HUES6 (cell line): Measurements from ENCODE around the gene USP32.

Experiments used
- H3K27ac ChIP-seq: 2 replicates; pipeline ENCODE4 v1.7.0; 2013; ENCODE audit warnings: low read depth, mild to moderate bottlenecking, low read length, inconsistent platforms
- H3K27me3 ChIP-seq: 2 replicates; pipeline ENCODE4 v1.6.1; 2013; ENCODE audit warnings: low read length; ENCODE audit not compliant: control insufficient read depth, insufficient read depth
- H3K36me3 ChIP-seq: 2 replicates; pipeline ENCODE4 v1.6.1; 2013; ENCODE audit warnings: low read length; ENCODE audit not compliant: control insufficient read depth, insufficient read depth
- H3K4me1 ChIP-seq: 2 replicates; pipeline ENCODE4 v1.6.1; 2013; ENCODE audit warnings: low read length; ENCODE audit not compliant: control insufficient read depth, insufficient read depth
- H3K4me3 ChIP-seq: 2 replicates; pipeline ENCODE4 v1.5.1; 2013; ENCODE audit warnings: low read depth, low read length
- H3K9ac ChIP-seq: one replicate; pipeline ENCODE4 v1.6.1; 2013; ENCODE audit warnings: mild to moderate bottlenecking, low read length
- H3K9me3 ChIP-seq: 2 replicates; pipeline ENCODE4 v1.6.1; 2013; ENCODE audit warnings: low read depth, low read length; ENCODE audit not compliant: control insufficient read depth, insufficient read depth

The USP32 gene

DNA sequence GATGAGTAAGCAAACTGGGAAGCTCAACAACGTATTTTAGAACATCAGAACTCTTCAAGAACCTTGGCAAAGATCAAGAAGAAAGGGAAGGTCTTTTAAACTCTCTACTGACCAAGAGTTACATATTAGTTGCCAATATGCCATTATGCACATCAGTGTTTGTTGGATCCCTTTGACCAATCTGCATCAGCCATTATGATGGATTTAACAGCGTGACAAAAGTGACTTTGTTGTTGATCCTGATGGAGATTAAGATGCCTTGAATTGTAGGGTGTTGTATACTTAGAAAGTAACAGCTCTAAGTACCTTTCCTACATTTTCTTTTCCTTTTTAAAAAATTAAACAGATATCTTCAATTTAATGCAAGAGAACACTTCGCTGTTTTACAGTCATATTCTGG, 133.6 kb downstream of the USP32 start:
- no peak overlapping the region for H3K9ac ChIP-seq
- no peaks in the 10 kb centered on the region for H3K27me3 ChIP-seq
- H3K4me3 ChIP-seq, result no peak overlapping the region
- H3K4me1 ChIP-seq, result 0 out of 2 replicates have a peak, but pooled peaks cover 3% of the 10 kb centered on the region
- H3K9me3 ChIP-seq, result no peaks in the 10 kb centered on the region
- H3K27ac ChIP-seq, result no peak overlapping the region
- peaks cover 46% of the 10 kb centered on the region for H3K36me3 ChIP-seq

DNA sequence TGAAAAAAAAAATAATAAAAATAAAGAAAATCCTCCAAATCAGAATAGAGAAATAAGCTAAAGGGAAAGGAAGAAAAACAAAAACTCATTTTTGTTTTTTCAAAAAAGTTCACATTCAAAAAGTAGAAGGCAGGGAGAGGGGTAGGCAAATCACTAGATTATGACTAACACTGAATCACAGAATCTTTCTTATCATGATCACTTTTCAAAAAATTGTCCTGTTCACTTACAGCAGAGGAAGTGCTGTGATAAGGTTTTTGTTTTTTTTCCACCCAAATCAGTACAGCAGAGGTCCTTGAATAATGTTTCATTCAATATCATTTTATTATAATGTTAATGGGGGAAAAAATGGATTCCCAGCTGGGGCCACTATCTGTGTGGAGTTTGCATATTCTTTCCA, 135.8 kb downstream of the USP32 start:
- Histone ChIP-seq H3K9ac (no peak overlapping the region), H3K36me3 (peaks cover 46% of the 10 kb centered on the region), H3K4me1 (0 out of 2 replicates have a peak, but pooled peaks cover 3% of the 10 kb centered on the region), H3K4me3 (no peak overlapping the region), H3K9me3 (no peaks in the 10 kb centered on the region), H3K27me3 (no peaks in the 10 kb centered on the region), H3K27ac (no peak overlapping the region)

DNA sequence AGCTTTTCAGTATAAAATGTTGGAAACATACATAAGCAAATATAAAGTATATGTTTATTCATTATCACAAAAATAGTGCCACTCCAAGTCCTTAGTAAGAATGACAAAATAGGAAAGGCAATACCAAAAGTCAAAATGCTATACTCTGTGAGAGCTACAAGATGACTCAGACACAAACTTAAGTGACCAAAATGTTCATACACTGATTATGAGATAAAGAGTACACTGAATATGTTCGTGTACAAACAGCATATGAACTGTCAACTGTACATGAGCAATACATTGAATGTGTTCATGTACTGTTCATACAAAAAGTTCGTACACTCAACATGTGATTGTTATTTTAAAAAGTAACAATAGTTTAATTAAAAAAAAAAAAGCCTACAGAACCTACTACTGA, 138.9 kb downstream of the USP32 start:
- Histone ChIP-seq H3K9me3 (no peaks in the 10 kb centered on the region; the same call in 1 of the 2 replicates), H3K27ac (no peak overlapping the region), H3K4me1 (no peaks in the 10 kb centered on the region), H3K27me3 (no peaks in the 10 kb centered on the region), H3K9ac (no peak overlapping the region), H3K36me3 (peaks cover 56% of the 10 kb centered on the region), H3K4me3 (no peak overlapping the region)

DNA sequence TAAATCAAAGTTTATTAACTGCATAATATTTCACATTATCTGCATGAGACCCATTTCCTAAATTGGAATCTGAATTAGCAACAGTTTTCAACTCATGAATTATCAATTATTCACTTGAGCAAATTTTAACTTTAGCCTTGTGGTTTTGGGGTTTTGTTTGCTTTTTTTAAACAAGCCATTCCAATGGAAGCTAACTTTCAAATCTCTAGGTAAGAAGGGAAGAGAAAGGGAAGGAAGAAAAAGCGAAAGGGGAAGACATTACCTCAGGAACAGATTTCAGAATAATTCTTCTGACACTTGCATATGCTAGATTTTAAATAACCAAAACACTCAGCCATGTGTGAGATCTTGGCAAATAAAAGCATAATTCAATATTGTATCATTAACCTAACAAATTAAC, 139.5 kb downstream of the USP32 start:
- peaks cover 54% of the 10 kb centered on the region for H3K36me3 ChIP-seq

DNA sequence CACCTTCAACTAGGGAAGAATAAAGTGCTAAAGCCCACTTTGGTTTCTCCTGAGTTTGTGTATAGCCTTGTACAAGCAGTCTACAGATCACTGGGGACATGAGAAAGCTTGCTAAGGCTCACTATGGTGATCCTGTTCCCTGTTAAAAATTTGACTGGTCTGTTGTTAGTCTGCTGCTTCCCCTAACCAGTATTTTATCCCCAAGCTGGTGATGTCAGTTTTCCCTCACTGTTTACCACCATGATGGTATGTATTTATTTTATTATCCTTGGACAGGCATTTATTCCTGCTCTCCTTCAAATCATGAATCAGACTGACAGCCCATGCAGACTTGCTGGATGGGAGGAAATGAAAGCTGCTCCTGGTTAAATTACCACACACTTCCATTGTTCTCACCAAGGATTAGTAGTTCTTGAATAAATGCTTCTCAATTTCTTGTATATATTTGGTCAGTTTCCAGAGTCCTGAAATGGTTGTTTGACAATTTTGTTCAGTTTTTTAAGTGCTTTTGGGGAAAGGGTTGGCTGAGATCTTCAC, 142.6 kb downstream of the USP32 start:
- H3K9ac ChIP-seq, result no peak overlapping the region
- H3K4me3 ChIP-seq, result no peak overlapping the region
- H3K36me3 ChIP-seq, result peaks cover 41% of the 10 kb centered on the region

More for the DNA sequence above, 139.5 kb downstream of the USP32 start:
- Histone ChIP-seq H3K9ac (no peak overlapping the region), H3K4me3 (no peak overlapping the region), H3K4me1 (no peaks in the 10 kb centered on the region), H3K27ac (no peak overlapping the region), H3K27me3 (no peaks in the 10 kb centered on the region), H3K9me3 (no peaks in the 10 kb centered on the region; the same call in 1 of the 2 replicates)

DNA sequence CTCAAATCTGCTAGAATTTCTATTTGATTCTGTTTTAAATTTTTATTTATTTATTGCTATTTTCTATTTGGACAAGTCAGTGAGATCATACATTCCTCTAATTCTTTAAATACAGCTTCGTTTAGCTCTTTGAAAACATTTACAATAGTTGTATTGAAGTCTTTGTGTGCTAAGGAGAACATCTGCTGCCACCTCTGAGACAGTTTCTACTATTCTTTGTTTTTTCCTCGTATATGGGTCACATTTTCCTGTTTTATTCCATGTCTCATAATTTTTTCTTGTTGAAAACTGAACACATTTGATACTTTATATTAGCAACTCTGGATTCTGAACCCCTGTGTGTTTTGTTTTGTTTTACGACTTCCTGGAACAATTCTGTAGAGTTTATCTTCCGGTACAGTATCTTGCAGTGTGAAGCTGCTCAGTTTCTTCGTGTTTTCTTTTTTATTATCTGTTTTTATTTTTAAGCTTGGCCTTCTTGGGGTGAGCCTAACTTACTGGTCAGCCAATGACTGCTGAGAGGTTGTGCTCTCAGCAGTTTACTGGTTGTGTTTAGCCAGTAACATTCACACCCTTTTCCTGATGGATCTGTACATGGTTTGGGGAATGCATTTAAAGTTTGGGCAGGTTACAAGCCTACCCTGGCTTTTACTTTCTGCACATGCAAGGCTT, 143.2 kb downstream of the USP32 start:
- Histone ChIP-seq H3K27ac (no peak overlapping the region), H3K9ac (no peak overlapping the region), H3K4me3 (no peak overlapping the region), H3K9me3 (no peaks in the 10 kb centered on the region; the same call in 1 of the 2 replicates), H3K27me3 (no peaks in the 10 kb centered on the region), H3K36me3 (peaks cover 37% of the 10 kb centered on the region), H3K4me1 (no peaks in the 10 kb centered on the region)

More for the DNA sequence above, 142.6 kb downstream of the USP32 start:
- Histone ChIP-seq H3K27ac (no peak overlapping the region), H3K27me3 (no peaks in the 10 kb centered on the region), H3K9me3 (no peaks in the 10 kb centered on the region; the same call in 1 of the 2 replicates), H3K4me1 (no peaks in the 10 kb centered on the region)

DNA sequence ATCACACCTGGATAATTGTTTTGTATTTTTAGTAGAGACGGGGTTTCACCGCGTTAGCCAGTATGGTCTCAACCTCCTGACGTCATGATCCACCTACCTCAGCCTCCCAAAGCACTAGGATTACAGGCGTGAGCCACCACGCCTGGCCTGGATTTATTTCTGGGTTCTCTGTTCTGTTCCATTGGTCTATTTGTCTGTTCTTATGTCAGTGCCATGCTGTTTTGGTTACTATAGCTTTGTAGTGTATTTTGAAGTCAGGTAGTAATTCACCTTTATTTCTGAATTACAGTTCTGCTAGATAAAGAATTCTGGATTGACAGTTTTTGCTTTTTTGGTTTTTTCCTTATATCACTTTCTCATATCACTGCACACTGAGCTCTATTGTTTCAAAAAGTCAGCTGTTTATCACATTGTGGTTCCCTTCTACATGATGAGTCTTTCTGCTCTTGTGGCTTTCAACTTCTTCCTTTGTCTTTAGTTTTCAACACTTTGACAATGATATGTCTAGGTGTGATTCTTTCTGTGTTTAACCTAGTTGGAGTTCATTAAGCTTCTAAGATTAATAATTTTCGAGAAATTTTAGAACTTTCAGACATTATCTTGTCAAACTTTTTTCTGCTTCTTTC, 144.0 kb downstream of the USP32 start:
- H3K4me1 ChIP-seq, result no peaks in the 10 kb centered on the region
- H3K36me3 ChIP-seq, result peaks cover 35% of the 10 kb centered on the region
- H3K27ac ChIP-seq, result no peak overlapping the region
- no peaks in the 10 kb centered on the region for H3K27me3 ChIP-seq
- H3K9me3 ChIP-seq, result no peaks in the 10 kb centered on the region; the same call in 1 of the 2 replicates
- H3K4me3 ChIP-seq, result no peak overlapping the region
- no peak overlapping the region for H3K9ac ChIP-seq

DNA sequence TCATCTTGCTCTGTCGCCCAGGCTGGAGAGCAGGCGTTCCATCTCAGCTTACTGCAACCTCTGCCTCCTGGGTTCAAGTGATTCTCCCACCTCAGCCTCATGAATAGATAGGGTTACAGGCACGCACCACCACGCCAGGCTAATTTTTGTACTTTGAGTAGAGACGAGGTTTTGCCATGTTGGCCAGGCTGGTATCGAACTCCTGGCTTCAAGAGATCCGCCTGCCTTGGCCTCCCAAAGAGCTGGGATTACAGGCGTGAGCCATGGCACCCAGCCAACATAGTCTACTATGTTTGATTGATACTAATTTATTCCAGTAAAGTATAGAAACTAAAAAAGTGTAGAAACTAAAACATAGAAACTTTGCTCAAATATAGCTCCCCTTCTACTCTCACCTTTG, 147.3 kb downstream of the USP32 start:
- peaks cover 17% of the 10 kb centered on the region for H3K36me3 ChIP-seq
- H3K27ac ChIP-seq, result no peak overlapping the region
- H3K4me3 ChIP-seq, result no peak overlapping the region
- no peaks in the 10 kb centered on the region for H3K27me3 ChIP-seq
- no peaks in the 10 kb centered on the region for H3K4me1 ChIP-seq
- H3K9ac ChIP-seq, result no peak overlapping the region
- no peaks in the 10 kb centered on the region; the same call in 1 of the 2 replicates for H3K9me3 ChIP-seq

DNA sequence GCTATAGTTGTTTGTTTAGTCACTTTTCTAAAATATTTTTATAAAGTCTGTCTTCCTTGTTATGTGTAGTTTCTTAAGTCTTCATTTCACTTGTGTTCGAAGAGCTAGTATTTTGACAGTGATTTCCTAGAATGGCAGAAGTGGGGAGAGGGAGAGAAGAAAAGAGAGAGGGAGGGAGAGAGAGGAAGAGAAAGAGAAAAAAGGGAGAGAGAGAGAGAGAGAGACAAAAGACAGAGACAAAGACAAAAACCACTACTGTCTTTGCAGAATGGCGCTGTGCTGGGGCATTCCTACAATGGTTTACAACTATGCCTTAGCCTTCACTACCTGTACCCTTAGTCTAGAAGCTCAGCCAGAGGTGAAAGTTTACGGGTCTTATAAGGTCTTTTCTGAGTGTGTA, 151.6 kb downstream of the USP32 start:
- no peaks in the 10 kb centered on the region for H3K9me3 ChIP-seq
- H3K4me3 ChIP-seq, result no peak overlapping the region
- no peaks in the 10 kb centered on the region for H3K4me1 ChIP-seq
- no peak overlapping the region for H3K9ac ChIP-seq
- no peak overlapping the region for H3K27ac ChIP-seq
- H3K27me3 ChIP-seq, result no peaks in the 10 kb centered on the region
- peaks cover 13% of the 10 kb centered on the region for H3K36me3 ChIP-seq

DNA sequence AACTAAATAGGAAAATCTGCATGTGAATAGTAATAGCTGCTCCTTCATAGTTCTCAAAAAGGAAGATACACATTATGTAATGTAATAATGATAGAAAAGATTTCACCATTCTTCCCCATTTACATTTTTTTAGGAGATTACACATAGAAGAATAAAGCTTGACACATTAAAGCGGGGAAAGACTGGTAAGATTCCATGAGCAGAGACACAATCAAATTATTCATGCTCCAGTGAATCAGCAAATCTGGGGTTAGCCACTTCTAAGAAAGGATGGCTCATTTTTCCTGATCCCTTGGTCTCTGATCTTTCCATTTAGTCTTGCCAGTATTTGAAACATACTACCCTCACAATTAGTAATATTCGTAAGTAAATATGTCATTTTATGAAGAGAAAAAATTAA, 160.2 kb downstream of the USP32 start:
- H3K27me3 ChIP-seq, result no peaks in the 10 kb centered on the region
- no peak overlapping the region for H3K4me3 ChIP-seq
- peaks cover 25% of the 10 kb centered on the region for H3K36me3 ChIP-seq
- H3K9me3 ChIP-seq, result no peaks in the 10 kb centered on the region
- peak overlapping the region; percentile 27; the same call in 1 of the 2 replicates for H3K27ac ChIP-seq
- no peaks in the 10 kb centered on the region for H3K4me1 ChIP-seq
- no peak overlapping the region for H3K9ac ChIP-seq

DNA sequence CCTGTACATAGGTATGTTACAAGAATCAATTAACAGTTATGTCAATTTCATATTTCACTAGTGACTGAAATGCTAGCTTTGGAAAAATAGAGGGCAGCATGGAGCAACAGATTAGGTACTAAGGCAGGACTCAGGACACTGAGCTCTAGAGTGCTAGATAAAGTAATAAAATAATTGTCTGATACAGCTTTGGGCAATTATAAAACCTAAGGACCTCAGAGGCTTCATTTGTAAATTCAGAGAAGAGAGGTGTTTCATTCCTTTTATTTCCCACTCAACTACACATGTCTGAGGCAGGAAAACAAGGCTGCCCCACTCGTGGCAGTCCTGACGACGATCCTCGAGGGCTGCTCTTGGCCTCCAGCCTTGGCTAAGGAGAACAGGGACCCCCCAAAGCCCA, 160.7 kb downstream of the USP32 start:
- no peak overlapping the region for H3K9ac ChIP-seq
- no peaks in the 10 kb centered on the region for H3K27me3 ChIP-seq
- peak overlapping the region; percentile 27; the same call in 1 of the 2 replicates for H3K27ac ChIP-seq

More for the DNA sequence above, 160.7 kb downstream of the USP32 start:
- H3K9me3 ChIP-seq, result no peaks in the 10 kb centered on the region
- no peak overlapping the region for H3K4me3 ChIP-seq
- peaks cover 24% of the 10 kb centered on the region for H3K36me3 ChIP-seq
- H3K4me1 ChIP-seq, result no peaks in the 10 kb centered on the region
